DND-41 (cell line): ENCODE data around the gene CFAP90.

Source experiments
- ATAC-seq: fragments of 200-7000 bp; cut with Tn5 transposase; 3 replicates; pipeline ENCODE4 v1.9.1; 2021; ENCODE audit warnings: low read depth; ENCODE audit not compliant: insufficient read depth
- DNase-seq: peaks from one replicate; pipeline ENCODE4 v3.0.0-alpha.2; 2020
- H2AFZ ChIP-seq: 2 replicates; pipeline ENCODE4 v1.6.0; 2012; ENCODE audit warnings: low read depth, low read length
- H3K27ac ChIP-seq: 2 replicates; pipeline ENCODE4 v1.5.1; 2012; ENCODE audit warnings: low read length, inconsistent platforms
- H3K27me3 ChIP-seq: fragments of 200-600 bp; sonication (generic); 2 replicates; pipeline ENCODE4 v1.6.0; 2012; ENCODE audit warnings: low read length, mild to moderate bottlenecking, inconsistent platforms; ENCODE audit not compliant: insufficient read depth, poor library complexity
- H3K36me3 ChIP-seq: 2 replicates; pipeline ENCODE4 v1.5.1; 2012; ENCODE audit warnings: low read length, inconsistent platforms; ENCODE audit not compliant: insufficient read depth
- H3K4me1 ChIP-seq: 2 replicates; pipeline ENCODE4 v1.5.1; 2012; ENCODE audit warnings: mild to moderate bottlenecking, low read length; ENCODE audit not compliant: insufficient read depth
- H3K4me2 ChIP-seq: 2 replicates; pipeline ENCODE4 v1.6.0; 2012; ENCODE audit warnings: mild to moderate bottlenecking, moderate library complexity, low read length, inconsistent platforms; ENCODE audit not compliant: insufficient read depth
- H3K4me3 ChIP-seq, 2 experiments: fragments of 200-600 bp in 1 of 2; shearing (Covaris generic) in 1 of 2; 2 replicates each; pipeline ENCODE4 v1.5.1; 2012 to 2016; ENCODE audit warnings: inconsistent platforms in 2 of 2, low read length in 2 of 2, mild to moderate bottlenecking in 2 of 2, low read depth in 1 of 2, moderate library complexity in 1 of 2
- H3K79me2 ChIP-seq: 2 replicates; pipeline ENCODE4 v1.6.0; 2012; ENCODE audit warnings: low read length, inconsistent platforms; ENCODE audit not compliant: insufficient read depth
- H3K9ac ChIP-seq: 2 replicates; pipeline ENCODE4 v1.6.0; 2012; ENCODE audit warnings: low read depth, mild to moderate bottlenecking, inconsistent platforms, low read length, moderate library complexity
- H3K9me3 ChIP-seq: 2 replicates; pipeline ENCODE4 v1.5.1; 2012; ENCODE audit warnings: low read length, moderate library complexity, mild to moderate bottlenecking, inconsistent platforms; ENCODE audit not compliant: insufficient read depth, severe bottlenecking
- H4K20me1 ChIP-seq: 2 replicates; pipeline ENCODE4 v1.6.0; 2012; ENCODE audit warnings: low read length; ENCODE audit not compliant: insufficient read depth
- EZH2 ChIP-seq: IDR thresholded peaks from 3 replicates; pipeline ENCODE4 v1.6.1; 2012; ENCODE audit warnings: borderline replicate concordance, low read depth, mild to moderate bottlenecking, moderate library complexity, low read length, inconsistent platforms; ENCODE audit not compliant: severe bottlenecking
- TF ChIP-seq, protein P1 (sequence below): IDR thresholded peaks from 2 replicates; pipeline ENCODE4 v1.5.1; 2012; ENCODE audit warnings: borderline replicate concordance, low read length, moderate library complexity, mild to moderate bottlenecking; ENCODE audit not compliant: poor library complexity, severe bottlenecking; ENCODE audit errors: extremely low read depth

CFAP90 gene

DNA sequence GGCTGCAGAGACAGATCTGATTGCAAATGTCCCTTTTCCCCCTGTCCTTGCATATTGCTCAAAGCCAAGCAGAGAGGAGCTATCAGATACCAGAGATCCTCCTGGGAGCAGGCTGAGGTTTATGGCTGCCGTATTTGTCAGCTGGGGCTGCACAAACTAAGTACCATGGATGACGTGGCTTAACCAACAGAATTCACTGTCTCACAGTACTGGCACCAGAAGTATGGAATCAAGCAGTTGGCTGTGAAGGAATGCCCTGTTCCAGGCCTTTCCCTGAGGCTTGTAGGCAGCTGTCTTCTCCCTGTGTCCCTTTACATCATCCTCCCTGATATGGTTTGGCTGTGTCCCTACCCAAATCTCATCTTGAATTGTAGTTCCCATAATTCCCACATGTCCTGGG lies 2.6 kb downstream of the CFAP90 start:
- Histone ChIP-seq H3K79me2 (no peaks in the 10 kb centered on the region), H3K4me1 (no peaks in the 10 kb centered on the region), H3K36me3 (no peaks in the 10 kb centered on the region), H3K9ac (no peak overlapping the region), H4K20me1 (no peaks in the 10 kb centered on the region), H2AFZ (no peak overlapping the region), H3K4me2 (no peak overlapping the region), H3K27me3 (peaks cover 5% of the 10 kb centered on the region), H3K27ac (no peak overlapping the region), H3K9me3 (peaks cover 5% of the 10 kb centered on the region), H3K4me3 (no peak overlapping the region)
- TF ChIP-seq, protein P1, sequence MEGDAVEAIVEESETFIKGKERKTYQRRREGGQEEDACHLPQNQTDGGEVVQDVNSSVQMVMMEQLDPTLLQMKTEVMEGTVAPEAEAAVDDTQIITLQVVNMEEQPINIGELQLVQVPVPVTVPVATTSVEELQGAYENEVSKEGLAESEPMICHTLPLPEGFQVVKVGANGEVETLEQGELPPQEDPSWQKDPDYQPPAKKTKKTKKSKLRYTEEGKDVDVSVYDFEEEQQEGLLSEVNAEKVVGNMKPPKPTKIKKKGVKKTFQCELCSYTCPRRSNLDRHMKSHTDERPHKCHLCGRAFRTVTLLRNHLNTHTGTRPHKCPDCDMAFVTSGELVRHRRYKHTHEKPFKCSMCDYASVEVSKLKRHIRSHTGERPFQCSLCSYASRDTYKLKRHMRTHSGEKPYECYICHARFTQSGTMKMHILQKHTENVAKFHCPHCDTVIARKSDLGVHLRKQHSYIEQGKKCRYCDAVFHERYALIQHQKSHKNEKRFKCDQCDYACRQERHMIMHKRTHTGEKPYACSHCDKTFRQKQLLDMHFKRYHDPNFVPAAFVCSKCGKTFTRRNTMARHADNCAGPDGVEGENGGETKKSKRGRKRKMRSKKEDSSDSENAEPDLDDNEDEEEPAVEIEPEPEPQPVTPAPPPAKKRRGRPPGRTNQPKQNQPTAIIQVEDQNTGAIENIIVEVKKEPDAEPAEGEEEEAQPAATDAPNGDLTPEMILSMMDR = no peak
- no peak for TF ChIP-seq EZH2
- DNase-seq (no peak), ATAC-seq (no peak)

DNA sequence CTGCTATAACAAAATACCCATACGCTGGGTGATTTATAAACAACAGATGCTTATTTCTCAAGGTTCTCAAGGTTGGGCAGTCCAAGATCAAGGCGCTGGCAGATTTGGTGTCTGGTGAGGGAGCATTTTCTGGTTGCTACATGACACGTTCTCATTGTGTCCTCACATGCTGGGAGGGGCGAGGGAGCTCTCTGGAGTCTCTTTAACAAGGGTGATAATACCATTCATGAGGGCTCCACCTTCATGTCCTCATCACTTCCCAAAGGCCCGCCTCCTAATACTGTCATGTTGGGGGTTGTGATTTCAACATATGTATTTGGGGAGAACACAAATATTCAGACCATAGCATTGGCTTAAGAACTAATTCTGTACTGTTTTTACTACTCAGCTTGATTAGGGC lies 4.6 kb downstream of the CFAP90 start:
- Histone ChIP-seq H3K9me3 (peaks cover 5% of the 10 kb centered on the region), H3K36me3 (no peaks in the 10 kb centered on the region), H3K9ac (no peak overlapping the region), H4K20me1 (no peaks in the 10 kb centered on the region), H3K4me3 (no peak overlapping the region), H3K27me3 (peaks cover 5% of the 10 kb centered on the region), H2AFZ (no peak overlapping the region), H3K4me1 (no peaks in the 10 kb centered on the region), H3K4me2 (no peak overlapping the region), H3K27ac (no peak overlapping the region), H3K79me2 (no peaks in the 10 kb centered on the region)
- ATAC-seq = no peak
- no peak for TF ChIP-seq EZH2
- TF ChIP-seq, protein P1 = no peak
- no peak for DNase-seq

DNA sequence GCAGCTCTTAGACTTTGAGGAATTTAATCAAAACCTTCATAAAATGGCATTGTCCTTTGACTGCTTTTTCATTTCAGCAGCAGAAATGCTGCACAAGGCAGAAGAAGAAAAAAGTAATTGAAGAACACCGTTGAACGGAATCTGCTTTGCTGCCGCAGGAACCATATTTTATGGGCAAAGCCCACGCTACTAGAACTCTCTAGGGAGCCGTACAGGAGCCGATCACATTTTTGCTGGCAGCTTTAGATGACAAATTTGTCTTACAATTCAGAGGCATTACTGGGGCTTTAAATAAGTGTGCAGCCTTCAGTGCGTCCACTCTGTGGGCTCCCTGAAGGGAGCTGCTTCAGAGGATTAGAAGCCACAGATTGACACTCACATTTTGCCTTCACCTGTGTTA lies 5.4 kb downstream of the CFAP90 start:
- H3K4me1 ChIP-seq = no peaks in the 10 kb centered on the region

More for the DNA sequence above, 5.4 kb downstream of the CFAP90 start:
- Histone ChIP-seq H3K27ac (no peak overlapping the region), H3K4me2 (no peak overlapping the region), H3K9ac (no peak overlapping the region), H3K79me2 (no peaks in the 10 kb centered on the region), H3K27me3 (peaks cover 5% of the 10 kb centered on the region), H3K36me3 (no peaks in the 10 kb centered on the region), H2AFZ (no peak overlapping the region), H3K4me3 (no peak overlapping the region), H3K9me3 (no peaks in the 10 kb centered on the region), H4K20me1 (no peaks in the 10 kb centered on the region)
- TF ChIP-seq, protein P1 = no peak
- TF ChIP-seq EZH2 = no peak
- ATAC-seq (no peak), DNase-seq (no peak)
